K562 (cell line): ENCODE results near the gene PDZD2. TPM values are rescaled to one million over a fixed set of nuclear protein-coding genes. Genes with fewer than 3 reads are reported as not detected.

ENCODE experiments used
- ATAC-seq: fragments of 200-7000 bp; cut with Tn5 transposase; 3 replicates; pipeline ENCODE4 v1.9.1; 2020; ENCODE audit warnings: moderate library complexity
- BruUV-seq: library from RNA; stranded (reverse); fragments of 400-500 nt; replicated peaks from 2 replicates; lab custom pipeline; 2021; lab: Mats Ljungman, UMichigan
- CTCF ChIA-PET: fragments of 300-600 bp; formaldehyde crosslinking; extraction: SDS; loops from one replicate; lab custom pipeline; 2021; ENCODE audit warnings: low intra/inter-chr PET ratio; lab: Yijun Ruan, JAX
- POLR2A ChIA-PET: fragments of 300-600, 350-650 bp; sonication (Branson Sonifier 250); formaldehyde crosslinking; extraction: SDS; loops from one replicate; lab custom pipeline; 2021; ENCODE audit warnings: antibody characterized with exemption, inconsistent platforms; lab: Yijun Ruan, JAX
- DNase-seq, 4 experiments: peaks; one replicate each; pipeline versions ENCODE4 v3.0.0 to v3.0.0-alpha.2; 2011 to 2018; ENCODE audit warnings: low spot score in 3 of 4, mixed read lengths in 3 of 4; ENCODE audit errors: extremely low read depth in 1 of 4
- FAIRE-seq: peaks from 2 replicates; lab custom pipeline; 2011; peaks lifted over from hg19 to GRCh38; lab: Jason Lieb, UNC
- H2AFZ ChIP-seq: 2 replicates; pipeline ENCODE4 v1.6.0; 2011; ENCODE audit warnings: low read depth, low read length, control low read depth, inconsistent platforms
- H3K27ac ChIP-seq: fragments of 200-600 bp; 3 replicates; pipeline ENCODE4 v1.8.0; 2011; ENCODE audit warnings: low read depth, mild to moderate bottlenecking, control low read depth, inconsistent platforms, low read length, moderate library complexity, mixed read lengths; ENCODE audit errors: extremely low read depth
- H3K27me3 ChIP-seq, 2 experiments: fragments of 300-600 bp in 1 of 2; 2 replicates in 1 of 2; 3 replicates in 1 of 2; pipeline versions ENCODE4 v1.6.0 to v1.8.0; 2011; ENCODE audit warnings: inconsistent platforms in 2 of 2, low read length in 2 of 2, mild to moderate bottlenecking in 1 of 2, mixed read lengths in 1 of 2, moderate library complexity in 1 of 2; ENCODE audit not compliant: control insufficient read depth in 2 of 2, insufficient read depth in 2 of 2
- H3K36me3 ChIP-seq: fragments of 300-600 bp; 3 replicates; pipeline ENCODE4 v1.8.0; 2011; ENCODE audit warnings: mild to moderate bottlenecking, low read length, inconsistent platforms; ENCODE audit not compliant: control insufficient read depth, insufficient read depth
- H3K4me1 ChIP-seq, 2 experiments: fragments of 200-600 bp in 1 of 2; replicated peaks in 1 of 2; 2 replicates in 1 of 2; 3 replicates in 1 of 2; pipeline versions ENCODE4 v1.5.1 to v1.8.0; 2011; ENCODE audit warnings: inconsistent platforms in 2 of 2, low read length in 2 of 2, mild to moderate bottlenecking in 1 of 2, mixed read lengths in 1 of 2, moderate library complexity in 1 of 2; ENCODE audit not compliant: control insufficient read depth in 2 of 2, insufficient read depth in 2 of 2
- H3K4me2 ChIP-seq: 2 replicates; pipeline ENCODE4 v1.6.1; 2011; ENCODE audit warnings: low read length, control low read depth, inconsistent platforms, mixed read lengths; ENCODE audit not compliant: insufficient read depth
- H3K4me3 ChIP-seq: fragments of 200-600 bp; sonication (generic), shearing (Covaris generic); 2 replicates; pipeline ENCODE4 v1.5.1; 2016; ENCODE audit warnings: control low read depth, inconsistent platforms
- H3K79me2 ChIP-seq: fragments of 200-600 bp; 3 replicates; pipeline ENCODE4 v1.8.0; 2011; ENCODE audit warnings: low read length, inconsistent platforms; ENCODE audit not compliant: control insufficient read depth, insufficient read depth
- H3K9ac ChIP-seq, 2 experiments: 2 replicates each; pipeline versions ENCODE4 v1.6.0 to v1.6.1; 2011; ENCODE audit warnings: low read depth in 2 of 2, low read length in 2 of 2, control low read depth in 1 of 2, inconsistent platforms in 1 of 2, mild to moderate bottlenecking in 1 of 2, mixed read lengths in 1 of 2; ENCODE audit not compliant: insufficient read depth in 1 of 2
- H3K9me1 ChIP-seq: one replicate; pipeline ENCODE4 v1.6.0; 2011; ENCODE audit warnings: inconsistent platforms, mild to moderate bottlenecking, low read length, moderate library complexity; ENCODE audit not compliant: control insufficient read depth, insufficient read depth
- H3K9me3 ChIP-seq: replicated peaks from 2 replicates; pipeline ENCODE4 v1.5.1; 2011; ENCODE audit warnings: low read depth, low read length, inconsistent platforms; ENCODE audit not compliant: control insufficient read depth, insufficient read depth
- H4K20me1 ChIP-seq: replicated peaks from 2 replicates; pipeline ENCODE4 v1.6.1; 2011; ENCODE audit warnings: low read length, inconsistent platforms, mixed read lengths; ENCODE audit not compliant: control insufficient read depth, insufficient read depth
- ARID2 ChIP-seq: fragments of 450-650 bp; IDR thresholded peaks from 2 replicates; pipeline ENCODE4 v1.6.1; 2017; ENCODE audit warnings: antibody characterized with exemption, mild to moderate bottlenecking
- BRCA1 ChIP-seq, 2 experiments: fragments of 450-650 bp in 1 of 2; sonication (generic) in 1 of 2; formaldehyde crosslinking in 1 of 2; IDR thresholded peaks; 2 replicates each; pipeline versions ENCODE4 v1.5.0 to v1.6.1; 2017 to 2020; ENCODE audit warnings: mild to moderate bottlenecking in 1 of 2, missing genetic modification reagents in 1 of 2
- CTBP1 ChIP-seq: fragments of 450-650 bp; IDR thresholded peaks from 2 replicates; pipeline ENCODE4 v1.6.1; 2016; ENCODE audit warnings: borderline replicate concordance
- E2F5 ChIP-seq: sonication (generic); formaldehyde crosslinking; IDR thresholded peaks from 2 replicates; pipeline ENCODE4 v1.8.0; 2022; ENCODE audit warnings: mild to moderate bottlenecking, missing genetic modification reagents
- HMG20A ChIP-seq: fragments of 450-650 bp; formaldehyde crosslinking; conservative IDR thresholded peaks from 2 replicates; pipeline ENCODE4 v1.4.0; 2020; ENCODE audit warnings: mild to moderate bottlenecking, mixed read lengths
- MAFG ChIP-seq: fragments of 450-650 bp; conservative IDR thresholded peaks from 2 replicates; pipeline ENCODE4 v1.6.1; 2016; ENCODE audit warnings: missing genetic modification characterization, missing compliant biosample characterization
- MLLT1 ChIP-seq, 2 experiments: fragments of 450-650 bp; IDR thresholded peaks; 2 replicates each; pipeline ENCODE4 v1.6.1; 2016
- NELFE ChIP-seq: IDR thresholded peaks from 2 replicates; pipeline ENCODE4 v1.6.1; 2011; ENCODE audit warnings: mild to moderate bottlenecking; ENCODE audit not compliant: insufficient read depth, insufficient read length
- RAD21 ChIP-seq, 2 experiments: fragments of 250-450 bp in 1 of 2; fragments of 450-650 bp in 1 of 2; sonication (Bioruptor Pico) in 1 of 2; formaldehyde crosslinking in 1 of 2; IDR thresholded peaks in 1 of 2; conservative IDR thresholded peaks in 1 of 2; 2 replicates each; pipeline versions ENCODE4 v1.4.0 to v1.8.0; 2020 to 2022; ENCODE audit warnings: mild to moderate bottlenecking in 2 of 2, moderate library complexity in 1 of 2
- SMC3 ChIP-seq: conservative IDR thresholded peaks from 2 replicates; pipeline ENCODE4 v1.6.1; 2011; ENCODE audit warnings: low read depth, low read length, improper control_type of control experiment; ENCODE audit not compliant: insufficient read depth
- SP2 ChIP-seq: IDR thresholded peaks from 2 replicates; pipeline ENCODE4 v1.6.1; 2011; ENCODE audit warnings: mild to moderate bottlenecking, low read depth, low read length, moderate library complexity; ENCODE audit not compliant: poor library complexity, severe bottlenecking; ENCODE audit errors: extremely low read depth
- VEZF1 ChIP-seq: fragments of 200-800 bp; sonication (Bioruptor generic); IDR thresholded peaks from 2 replicates; pipeline ENCODE4 v1.6.1; 2017; ENCODE audit warnings: missing genetic modification characterization, missing compliant biosample characterization
- ZEB2 ChIP-seq: fragments of 450-650 bp; IDR thresholded peaks from 2 replicates; pipeline ENCODE4 v1.6.1; 2016
- ZFP91 ChIP-seq: sonication (generic); formaldehyde crosslinking; IDR thresholded peaks from 2 replicates; pipeline ENCODE4 v1.8.0; 2022; ENCODE audit warnings: mild to moderate bottlenecking, missing genetic modification reagents
- ZNF143 ChIP-seq: sonication (generic); formaldehyde crosslinking; IDR thresholded peaks from 2 replicates; pipeline ENCODE4 v1.9.0; 2022; ENCODE audit warnings: mild to moderate bottlenecking, missing genetic modification reagents
- ZNF324 ChIP-seq: fragments of 250-450 bp; sonication (Bioruptor Pico); IDR thresholded peaks from 2 replicates; pipeline ENCODE4 v1.4.0; 2020; ENCODE audit warnings: mild to moderate bottlenecking
- ZNF717 ChIP-seq: fragments of 250-450 bp; sonication (Bioruptor Pico); IDR thresholded peaks from 2 replicates; pipeline ENCODE4 v1.5.0; 2021
- WGBS: fragments of 100-300 bp; shearing (Covaris generic); methylation state at CpG from one replicate; pipeline ENCODE4 v1.1.6; 2016; ENCODE audit warnings: low coverage, mixed read lengths; ENCODE audit not compliant: insufficient coverage; ENCODE audit errors: missing lambda C conversion rate; 5-methylcytosine and 5-hydroxymethylcytosine counted together
- in situ Hi-C: fragments of 300-500 bp; cut with MboI; formaldehyde crosslinking; loops from 4 replicates; pipeline ENCODE4 v1.15.0; 2018; ENCODE audit warnings: inconsistent platforms, mixed read lengths
- intact Hi-C: fragments of 100-400 bp; cut with micrococcal nuclease; formaldehyde crosslinking; loops from 2 replicates; pipeline ENCODE4 v1.14.2; 2022
- polyA plus RNA-seq, 8 experiments: library from polyadenylated mRNA; depleted of rRNA in 4 of 8; stranded (reverse) in 5 of 8; unstranded in 3 of 8; fragments of >200 nt; fragmentation: Nextera tagmentation in 2 of 8; fragmentation: Illumina TruSeq in 1 of 8; extraction: Ambion mirVana in 2 of 8; extraction: Trizol in 1 of 8; gene quantifications; 2 replicates each; pipeline versions ENCODE4 v1.2.1 to v1.2.3, GENCODE V29; 2011 to 2014; ENCODE audit warnings: inconsistent platforms in 1 of 8, missing spikeins in 1 of 8
- total RNA-seq, 7 experiments: library from RNA; depleted of rRNA in 6 of 7; stranded (reverse); fragments of >200 nt in 6 of 7; fragmentation: Illumina TruSeq in 2 of 7; extraction: Trizol in 2 of 7; gene quantifications; 2 replicates each; pipeline versions ENCODE4 v1.2.1 to v1.2.3, GENCODE V29; 2011 to 2021; ENCODE audit warnings: low replicate concordance in 1 of 7

PDZD2 gene
- total and polyA plus RNA-seq, 9 of the 15 experiments (the other 6 are each of a cell fraction or from before 2014, with no cell fraction given), result 0.02 to 0.08 (median 0.04) TPM; not detected in 6

GRCh38 chr5:31664566-31664965, 25.6 kb downstream of the PDZD2 start (continued):
- TF ChIP-seq RAD21 (CRISPR knock-in tag; conservative IDR thresholded peaks at IDR 0.05 in 1 of 2, IDR thresholded peaks at IDR 0.05 in 1 of 2) (peak in 1 of 2 experiments; percentile 70; a peak in 2 of 4 replicates), ZNF324 (no peak), SMC3 (0 out of 2 replicates have a peak, but pooled peaks have one; percentile 17), ZEB2 (0 out of 2 replicates have a peak, but pooled peaks have one; percentile 25), HMG20A (CRISPR knock-in tag) (no peak), CTBP1 (peak; percentile 40; the same call in 1 of the 2 replicates), BRCA1 (IDR thresholded peaks at IDR 0.05) (no peak), BRCA1 (CRISPR knock-in tag; IDR thresholded peaks at IDR 0.05) (no peak)

GRCh38 chr5:31671339-31671741, 32.4 kb downstream of the PDZD2 start:
- no TSS peak for BruUV-seq
- H3K79me2 ChIP-seq, result no peaks in the 10 kb centered on the region
- H3K36me3 ChIP-seq, result no peaks in the 10 kb centered on the region
- H4K20me1 ChIP-seq, result no peaks in the 10 kb centered on the region
- H3K9ac ChIP-seq, result no peak overlapping the region
- H3K9me1 ChIP-seq, result no peaks in the 10 kb centered on the region
- ATAC-seq (no peak), FAIRE-seq (no peak), DNase-seq (no peak)
- ChIA-PET POLR2A (interaction anchor here (0.7 kb wide), 1 partner anchor 20 kb away, joined by 3 read pairs; no protein-coding TSS in a partner anchor), CTCF (no interaction called here)
- H3K4me3 ChIP-seq, result no peak overlapping the region
- intact Hi-C loops (no loop called here), in situ Hi-C loops (no loop called here)
- H2AFZ ChIP-seq, result no peak overlapping the region
- peaks cover 15 to 38% of the 10 kb centered on the region in 2 experiments; a peak in 4 of 5 replicates for H3K27me3 ChIP-seq
- no peak overlapping the region for H3K27ac ChIP-seq
- WGBS, result 0% methylated on average over 9 of the region's 9 CpGs
- H3K9me3 ChIP-seq, result no peaks in the 10 kb centered on the region
- no peak overlapping the region for H3K4me2 ChIP-seq
- no peaks in the 10 kb centered on the region for H3K4me1 ChIP-seq
- TF ChIP-seq ZFP91 (CRISPR knock-in tag) (no peak), ZNF717 (CRISPR knock-in tag) (no peak), ARID2 (no peak), VEZF1 (CRISPR knock-in tag) (no peak), SP2 (no peak), MLLT1 (IDR thresholded peaks at IDR 0.05) (no peak), MAFG (tag) (no peak), NELFE (no peak), ZNF143 (CRISPR knock-in tag) (no peak), E2F5 (CRISPR knock-in tag) (no peak)
